ENCODE results near the gene C2orf92. TPM values are rescaled to one million over a fixed set of nuclear protein-coding genes. Genes with fewer than 3 reads are reported as not detected.

C2orf92 gene
- total RNA-seq, 2 experiments from 2014 or later: 5.9 to 11.2 TPM

DNA sequence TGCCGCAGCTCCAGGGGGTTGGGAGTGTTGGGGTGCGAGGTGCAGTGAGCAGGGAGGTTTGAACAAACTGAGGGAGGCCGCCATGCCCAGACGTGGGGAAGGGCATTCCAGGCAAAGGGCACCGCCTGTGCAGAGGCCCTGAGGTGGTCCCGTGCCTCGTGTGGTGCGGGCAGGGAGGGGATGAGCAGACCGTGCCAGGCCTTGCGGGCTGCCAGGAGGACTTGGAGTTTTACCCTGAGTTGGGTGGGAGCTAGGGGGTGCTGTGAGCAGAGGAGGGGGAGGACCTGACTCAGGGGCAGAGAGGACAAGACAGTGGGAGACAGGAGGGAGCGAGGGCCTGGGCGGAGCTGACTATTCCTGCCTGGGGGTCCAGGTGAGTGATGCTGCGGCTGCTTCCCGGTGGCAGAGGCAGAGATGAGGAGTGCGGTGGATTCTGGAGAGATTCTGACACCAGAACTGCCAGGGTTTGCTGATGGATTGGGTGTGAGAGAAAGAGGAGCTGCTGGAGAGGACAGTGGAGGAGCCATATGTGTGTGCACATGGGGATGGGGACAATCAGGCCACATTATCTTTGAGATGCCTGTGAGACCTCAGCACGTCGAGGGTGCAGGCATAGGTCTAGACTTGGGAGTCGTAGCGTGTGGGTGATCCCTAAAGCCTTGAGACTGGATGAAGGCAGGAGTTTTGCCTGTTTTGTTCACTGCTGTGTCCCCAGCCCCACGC lies 67.3 kb downstream of the C2orf92 start:
- no peaks in the 10 kb centered on the region for H3K4me1 ChIP-seq (ENCODE audit: insufficient read depth, low read length, poor library complexity, severe bottlenecking)
- CTCF ChIA-PET (ENCODE audit: unreplicated experiment): interaction anchor here (0.6 kb wide), 1 partner anchor 24 kb away, joined by 3 read pairs; no protein-coding TSS in a partner anchor
- POLR2A ChIA-PET: no interaction called here

DNA sequence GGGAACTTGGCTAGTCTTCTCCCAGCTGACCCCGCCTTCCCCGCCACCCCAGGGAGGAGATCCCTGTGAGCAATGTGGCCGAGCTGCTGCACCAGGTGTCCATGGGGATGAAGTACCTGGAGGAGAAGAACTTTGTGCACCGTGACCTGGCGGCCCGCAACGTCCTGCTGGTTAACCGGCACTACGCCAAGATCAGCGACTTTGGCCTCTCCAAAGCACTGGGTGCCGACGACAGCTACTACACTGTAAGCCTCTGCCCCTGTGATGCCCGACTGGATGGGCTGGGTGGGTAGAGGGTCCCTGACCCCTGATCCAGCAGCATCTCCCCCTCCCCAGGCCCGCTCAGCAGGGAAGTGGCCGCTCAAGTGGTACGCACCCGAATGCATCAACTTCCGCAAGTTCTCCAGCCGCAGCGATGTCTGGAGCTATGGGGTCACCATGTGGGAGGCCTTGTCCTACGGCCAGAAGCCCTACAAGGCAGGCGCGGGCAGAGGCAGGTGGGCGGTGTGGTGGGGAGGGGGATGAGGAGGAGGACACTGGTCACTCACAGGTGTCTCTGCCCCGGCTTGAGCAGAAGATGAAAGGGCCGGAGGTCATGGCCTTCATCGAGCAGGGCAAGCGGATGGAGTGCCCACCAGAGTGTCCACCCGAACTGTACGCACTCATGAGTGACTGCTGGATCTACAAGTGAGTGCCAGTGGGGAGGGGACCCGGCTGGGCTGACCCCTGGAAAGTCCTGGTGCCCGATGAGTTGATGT lies 68.1 kb downstream of the C2orf92 start:
- Histone ChIP-seq H3K79me2 (ENCODE audit: insufficient read depth, low read depth, low read length) (no peaks in the 10 kb centered on the region), H3K36me3 (ENCODE audit: insufficient read depth, low read length) (no peaks in the 10 kb centered on the region), H3K4me3 (ENCODE audit: low read depth, low read length, poor library complexity, severe bottlenecking) (no peak overlapping the region), H4K20me1 (ENCODE audit: insufficient read depth, low read length) (no peaks in the 10 kb centered on the region), H3K4me1 (ENCODE audit: insufficient read depth, low read length, poor library complexity, severe bottlenecking) (no peaks in the 10 kb centered on the region), H3K27ac (ENCODE audit: low read depth, low read length, poor library complexity, severe bottlenecking) (no peak overlapping the region), H3K9me3 (ENCODE audit: low read length) (no peaks in the 10 kb centered on the region), H2AFZ (ENCODE audit: low read length) (no peak overlapping the region), H3K9me2 (ENCODE audit: insufficient read depth, low read length) (no peaks in the 10 kb centered on the region), H3K4me2 (ENCODE audit: low read length) (no peak overlapping the region)
- POLR2A ChIA-PET: no interaction called here
- intact Hi-C loops (cut with micrococcal nuclease; ENCODE audit: unreplicated experiment): no loop called here
- DNase-seq (ENCODE audit: low spot score): no peak
- TF ChIP-seq, protein P1, sequence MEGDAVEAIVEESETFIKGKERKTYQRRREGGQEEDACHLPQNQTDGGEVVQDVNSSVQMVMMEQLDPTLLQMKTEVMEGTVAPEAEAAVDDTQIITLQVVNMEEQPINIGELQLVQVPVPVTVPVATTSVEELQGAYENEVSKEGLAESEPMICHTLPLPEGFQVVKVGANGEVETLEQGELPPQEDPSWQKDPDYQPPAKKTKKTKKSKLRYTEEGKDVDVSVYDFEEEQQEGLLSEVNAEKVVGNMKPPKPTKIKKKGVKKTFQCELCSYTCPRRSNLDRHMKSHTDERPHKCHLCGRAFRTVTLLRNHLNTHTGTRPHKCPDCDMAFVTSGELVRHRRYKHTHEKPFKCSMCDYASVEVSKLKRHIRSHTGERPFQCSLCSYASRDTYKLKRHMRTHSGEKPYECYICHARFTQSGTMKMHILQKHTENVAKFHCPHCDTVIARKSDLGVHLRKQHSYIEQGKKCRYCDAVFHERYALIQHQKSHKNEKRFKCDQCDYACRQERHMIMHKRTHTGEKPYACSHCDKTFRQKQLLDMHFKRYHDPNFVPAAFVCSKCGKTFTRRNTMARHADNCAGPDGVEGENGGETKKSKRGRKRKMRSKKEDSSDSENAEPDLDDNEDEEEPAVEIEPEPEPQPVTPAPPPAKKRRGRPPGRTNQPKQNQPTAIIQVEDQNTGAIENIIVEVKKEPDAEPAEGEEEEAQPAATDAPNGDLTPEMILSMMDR (conservative IDR thresholded peaks at IDR 0.05; ENCODE audit: low read length): no peak
- TF ChIP-seq EZH2phosphoT487 (IDR thresholded peaks at IDR 0.05; ENCODE audit: borderline replicate concordance, low read depth, low read length): no peak
- CTCF ChIA-PET (ENCODE audit: unreplicated experiment): no interaction called here
- BruUV-seq (replicated peaks): no TSS peak

More for the DNA sequence above, 67.3 kb downstream of the C2orf92 start:
- H3K9me2 ChIP-seq (ENCODE audit: insufficient read depth, low read length): no peaks in the 10 kb centered on the region
- no peaks in the 10 kb centered on the region for H3K36me3 ChIP-seq (ENCODE audit: insufficient read depth, low read length)
- H4K20me1 ChIP-seq (ENCODE audit: insufficient read depth, low read length): no peaks in the 10 kb centered on the region
- no peak overlapping the region for H3K4me3 ChIP-seq (ENCODE audit: low read depth, low read length, poor library complexity, severe bottlenecking)
- no TSS peak for BruUV-seq (replicated peaks)
- no peaks in the 10 kb centered on the region for H3K9me3 ChIP-seq (ENCODE audit: low read length)
- H3K27ac ChIP-seq (ENCODE audit: low read depth, low read length, poor library complexity, severe bottlenecking): no peak overlapping the region
- no peak overlapping the region for H2AFZ ChIP-seq (ENCODE audit: low read length)
- no peaks in the 10 kb centered on the region for H3K79me2 ChIP-seq (ENCODE audit: insufficient read depth, low read depth, low read length)
- H3K4me2 ChIP-seq (ENCODE audit: low read length): no peak overlapping the region
- intact Hi-C loops (cut with micrococcal nuclease; ENCODE audit: unreplicated experiment): no loop called here
- DNase-seq (ENCODE audit: low spot score): no peak
- TF ChIP-seq, protein P1 (conservative IDR thresholded peaks at IDR 0.05; ENCODE audit: low read length): no peak
- no peak for TF ChIP-seq EZH2phosphoT487 (IDR thresholded peaks at IDR 0.05; ENCODE audit: borderline replicate concordance, low read depth, low read length)
